ENCODE data around the gene CD70.
"Not testable (repeated sequence)": the region's sequence is repeated elsewhere in the genome, so short reads cannot be mapped to it uniquely, and the experiment has no call there.

The CD70 gene, protein sequence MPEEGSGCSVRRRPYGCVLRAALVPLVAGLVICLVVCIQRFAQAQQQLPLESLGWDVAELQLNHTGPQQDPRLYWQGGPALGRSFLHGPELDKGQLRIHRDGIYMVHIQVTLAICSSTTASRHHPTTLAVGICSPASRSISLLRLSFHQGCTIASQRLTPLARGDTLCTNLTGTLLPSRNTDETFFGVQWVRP

DNA sequence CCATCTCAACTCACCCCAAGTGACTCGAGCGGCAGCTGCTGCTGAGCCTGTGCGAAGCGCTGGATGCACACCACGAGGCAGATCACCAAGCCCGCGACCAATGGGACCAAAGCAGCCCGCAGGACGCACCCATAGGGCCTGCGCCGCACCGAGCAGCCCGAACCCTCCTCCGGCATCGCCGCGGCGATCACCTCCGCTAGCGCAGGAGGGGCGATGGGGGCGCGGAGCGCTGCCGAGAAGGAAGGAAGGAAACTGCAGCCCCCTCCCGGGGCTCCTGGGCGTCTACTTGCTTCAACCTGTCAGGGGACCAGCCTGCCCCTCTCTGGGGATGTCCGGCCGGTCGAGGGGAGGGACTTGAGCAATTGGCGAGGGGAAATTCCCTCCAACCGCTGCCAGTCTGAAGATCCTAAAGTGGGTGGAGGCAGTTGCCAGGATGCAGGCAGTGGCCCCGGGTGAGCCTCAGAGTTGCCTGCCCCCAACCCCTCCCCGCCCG, at the start of gene CD70:
Gene CD70, minus strand, starts transcription at position 324 of the 493 bp plus-strand sequence. Its CDS starts 148 bp downstream, at position 176.
- Histone ChIP-seq H3K27me3 (replicated peaks) (peaks cover 51% of the 10 kb centered on the region), H3K36me3 (replicated peaks) (no peaks in the 10 kb centered on the region), H3K27ac (no peak within 1 kb of the TSS), H3K4me3 (ENCODE audit: low read depth, low read length) (no peak within 1 kb of the TSS)
- in situ Hi-C loops (cut with HindIII; ENCODE audit: low pct_ligation_motif_present, low sequenced_read_pairs), result no loop called here
- DNase-seq, result no peak
- no peak for TF ChIP-seq CTCF (IDR thresholded peaks at IDR 0.05; ENCODE audit: low read depth, low read length, missing control alignments)

- DNase-seq; H3K27me3 ChIP-seq (replicated peaks); H3K4me3 ChIP-seq (ENCODE audit: low read depth, low read length); H3K36me3 ChIP-seq (replicated peaks); in situ Hi-C loops (cut with HindIII; ENCODE audit: low pct_ligation_motif_present, low sequenced_read_pairs); H3K27ac ChIP-seq: not testable (repeated sequence)
These were observed 49.4 kb upstream of the CD70 start for GRCh38 chr19:6640333-6640732.

GRCh38 chr19:6639439-6639838, 48.5 kb upstream of the CD70 start:
- no peak overlapping the region for H3K27ac ChIP-seq
- H3K36me3 ChIP-seq (replicated peaks), result no peaks in the 10 kb centered on the region
- H3K4me3 ChIP-seq (ENCODE audit: low read depth, low read length), result no peak overlapping the region
- in situ Hi-C loops (cut with HindIII; ENCODE audit: low pct_ligation_motif_present, low sequenced_read_pairs), result no loop called here
- TF ChIP-seq CTCF (IDR thresholded peaks at IDR 0.05; ENCODE audit: low read depth, low read length, missing control alignments), result no peak
- no peaks in the 10 kb centered on the region for H3K27me3 ChIP-seq (replicated peaks)
- peak; percentile 5 for DNase-seq

DNA sequence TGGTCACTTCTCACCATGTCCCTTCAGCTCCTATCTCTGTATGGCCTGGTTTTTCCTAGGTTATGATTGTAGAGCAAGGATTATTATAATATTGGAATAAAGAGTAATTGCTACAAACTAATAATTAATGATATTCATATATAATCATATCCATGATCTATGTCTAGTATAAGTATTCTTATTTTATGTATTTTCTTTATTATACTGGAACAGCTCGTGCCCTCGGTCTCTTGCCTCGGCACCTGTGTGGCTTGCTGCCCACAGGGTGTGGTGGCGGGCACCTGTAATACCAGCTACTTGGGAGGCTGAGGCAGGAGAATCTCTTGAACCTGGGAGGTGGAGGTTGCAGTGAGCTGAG, 42.5 kb upstream of the CD70 start:
- H3K36me3 ChIP-seq (replicated peaks); H3K27ac ChIP-seq; in situ Hi-C loops (cut with HindIII; ENCODE audit: low pct_ligation_motif_present, low sequenced_read_pairs); H3K27me3 ChIP-seq (replicated peaks); DNase-seq; H3K4me3 ChIP-seq (ENCODE audit: low read depth, low read length): not testable (repeated sequence)

DNA sequence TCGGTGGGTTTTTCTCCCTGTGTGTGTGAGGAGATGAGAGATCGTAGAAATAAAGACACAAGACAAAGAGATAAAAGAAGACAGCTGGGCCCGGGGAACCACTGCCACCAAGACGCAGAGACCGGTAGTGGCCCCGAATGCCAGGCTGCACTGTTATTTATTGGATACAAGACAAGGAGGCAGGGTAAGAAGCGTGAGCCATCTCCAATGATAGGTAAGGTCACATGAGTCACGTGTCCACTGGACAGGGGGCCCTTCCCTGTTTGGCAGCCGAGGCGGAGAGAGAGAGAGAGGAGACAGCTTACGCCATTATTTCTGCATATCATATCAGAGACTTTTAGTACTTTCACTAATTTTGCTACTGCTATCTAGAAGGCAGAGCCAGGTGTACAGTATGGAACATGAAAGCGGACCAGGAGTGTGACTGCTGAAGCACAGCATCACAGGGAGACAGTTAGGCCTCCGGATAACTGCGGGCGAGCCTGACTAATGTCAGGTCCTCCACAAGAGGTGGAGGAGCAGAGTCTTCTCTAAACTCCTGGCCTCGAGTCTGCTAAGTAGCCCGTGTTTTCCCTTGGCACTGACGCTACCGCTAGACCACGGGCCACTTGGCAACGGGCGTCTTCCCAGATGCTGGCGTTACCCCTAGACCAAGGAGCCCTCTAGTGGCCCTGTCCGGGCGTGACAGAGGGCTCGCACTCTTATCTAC, 42.0 kb upstream of the CD70 start:
- peak; percentile 63 for TF ChIP-seq CTCF (IDR thresholded peaks at IDR 0.05; ENCODE audit: low read depth, low read length, missing control alignments)
- H3K36me3 ChIP-seq (replicated peaks); H3K4me3 ChIP-seq (ENCODE audit: low read depth, low read length); H3K27ac ChIP-seq; H3K27me3 ChIP-seq (replicated peaks); in situ Hi-C loops (cut with HindIII; ENCODE audit: low pct_ligation_motif_present, low sequenced_read_pairs): not testable (repeated sequence)
- peak; percentile 57 for DNase-seq

DNA sequence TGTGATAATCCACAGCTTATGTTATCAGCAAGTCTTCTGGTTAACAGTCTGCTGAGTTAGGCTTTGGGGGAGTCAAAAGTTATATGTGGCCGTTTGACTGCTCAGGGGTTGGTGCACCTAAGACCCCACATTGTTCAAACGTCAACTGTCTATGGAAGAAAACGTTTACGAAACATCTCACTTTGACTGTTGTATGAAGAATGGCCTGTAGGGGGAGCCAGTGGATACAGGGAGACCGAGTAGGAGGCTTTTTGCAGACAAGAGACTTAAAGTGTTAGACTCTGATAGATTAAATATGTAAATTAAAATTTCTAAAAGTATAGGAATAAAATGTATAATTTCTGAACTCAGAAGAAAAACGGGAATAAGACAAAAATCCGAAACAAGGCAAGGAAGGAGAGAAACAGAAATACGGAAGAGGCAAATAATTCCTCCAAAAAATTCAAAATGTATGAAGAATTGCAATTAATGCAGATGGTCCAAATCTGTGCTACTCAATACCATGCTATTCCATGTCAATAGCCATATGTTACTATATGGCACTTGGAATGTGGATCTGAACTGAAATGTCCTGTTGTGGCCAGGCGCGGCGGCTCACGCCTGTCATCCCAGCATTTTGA, 41.2 kb upstream of the CD70 start:
- H3K36me3 ChIP-seq (replicated peaks), result no peaks in the 10 kb centered on the region
- in situ Hi-C loops (cut with HindIII; ENCODE audit: low pct_ligation_motif_present, low sequenced_read_pairs), result no loop called here
- no peaks in the 10 kb centered on the region for H3K27me3 ChIP-seq (replicated peaks)
- no peak overlapping the region for H3K4me3 ChIP-seq (ENCODE audit: low read depth, low read length)
- TF ChIP-seq CTCF (IDR thresholded peaks at IDR 0.05; ENCODE audit: low read depth, low read length, missing control alignments), result peak; percentile 81
- no peak overlapping the region for H3K27ac ChIP-seq
- peak; percentile 64 for DNase-seq
